GM12878 (cell line): Measurements from ENCODE around the gene PET117. TPM values are rescaled to one million over a fixed set of nuclear protein-coding genes. Genes with fewer than 3 reads are reported as not detected.
"Not testable (repeated sequence)": the region's sequence is repeated elsewhere in the genome, so short reads cannot be mapped to it uniquely, and the experiment has no call there.

ENCODE experiments used
- ATAC-seq: fragments of 200-7000 bp; cut with Tn5 transposase; 3 replicates; pipeline ENCODE4 v1.9.1; 2020; ENCODE audit warnings: mild to moderate bottlenecking, moderate library complexity
- BruUV-seq: library from RNA; stranded (reverse); fragments of 400-500 nt; replicated peaks from 2 replicates; lab custom pipeline; 2021; lab: Mats Ljungman, UMichigan
- CTCF ChIA-PET: fragments of 300-600 bp; sonication (Branson Sonifier 250); formaldehyde crosslinking; extraction: SDS; loops from one replicate; lab custom pipeline; 2021; ENCODE audit warnings: inconsistent platforms; lab: Yijun Ruan, JAX
- POLR2A ChIA-PET: fragments of 350-600 bp; formaldehyde crosslinking; extraction: SDS; loops from one replicate; lab custom pipeline; 2021; ENCODE audit warnings: inconsistent platforms; lab: Charles Lee
- RAD21 ChIA-PET: fragments of 300-600 bp; sonication (Branson Sonifier 250); formaldehyde crosslinking; loops from one replicate; lab custom pipeline; 2023; ENCODE audit warnings: antibody characterized with exemption; ENCODE audit not compliant: unreplicated experiment; lab: Charles Lee
- SMC1A ChIA-PET: fragments of 300-600 bp; sonication (Branson Sonifier 250); formaldehyde crosslinking; loops from one replicate; lab custom pipeline; 2023; ENCODE audit not compliant: unreplicated experiment, uncharacterized antibody; lab: Charles Lee
- DNase-seq: peaks from one replicate; pipeline ENCODE4 v3.0.0-alpha.2; 2011; ENCODE audit warnings: low read depth, low spot score
- FAIRE-seq: peaks from 3 replicates; lab custom pipeline; 2011; peaks lifted over from hg19 to GRCh38; lab: Jason Lieb, UNC
- H2AFZ ChIP-seq: 2 replicates; pipeline ENCODE4 v1.6.0; 2011; ENCODE audit warnings: low read depth, low read length, control low read depth; ENCODE audit not compliant: control insufficient read depth
- H3K27ac ChIP-seq: 2 replicates; pipeline ENCODE4 v1.5.1; 2011; ENCODE audit warnings: control low read depth; ENCODE audit not compliant: control insufficient read depth, insufficient read depth
- H3K27me3 ChIP-seq, 2 experiments: replicated peaks in 1 of 2; 2 replicates each; pipeline versions ENCODE4 v1.6.0 to v1.6.1; 2011; ENCODE audit warnings: low read length in 1 of 2; ENCODE audit not compliant: control insufficient read depth in 2 of 2, insufficient read depth in 2 of 2
- H3K36me3 ChIP-seq, 2 experiments: 2 replicates each; pipeline ENCODE4 v1.5.1; 2011; ENCODE audit warnings: low read length in 1 of 2; ENCODE audit not compliant: control insufficient read depth in 2 of 2, insufficient read depth in 2 of 2
- H3K4me1 ChIP-seq: 2 replicates; pipeline ENCODE4 v1.6.1; 2011; ENCODE audit warnings: mild to moderate bottlenecking, low read length, moderate library complexity, mixed read lengths; ENCODE audit not compliant: control insufficient read depth, insufficient read depth
- H3K4me2 ChIP-seq: 2 replicates; pipeline ENCODE4 v1.6.0; 2011; ENCODE audit warnings: control low read depth; ENCODE audit not compliant: control insufficient read depth, insufficient read depth
- H3K4me3 ChIP-seq: fragments of 200-600 bp; sonication (generic); 2 replicates; pipeline ENCODE4 v1.5.1; 2016
- H3K79me2 ChIP-seq: 2 replicates; pipeline ENCODE4 v1.6.0; 2011; ENCODE audit warnings: low read length; ENCODE audit not compliant: control insufficient read depth, insufficient read depth
- H3K9ac ChIP-seq: 2 replicates; pipeline ENCODE4 v1.8.0; 2011; ENCODE audit warnings: low read length, control low read depth, mixed read lengths; ENCODE audit not compliant: control insufficient read depth, insufficient read depth
- H3K9me3 ChIP-seq: replicated peaks from 3 replicates; pipeline ENCODE4 v1.5.1; 2011; ENCODE audit warnings: mild to moderate bottlenecking, low read length; ENCODE audit not compliant: control insufficient read depth, insufficient read depth
- H4K20me1 ChIP-seq: 2 replicates; pipeline ENCODE4 v1.6.0; 2011; ENCODE audit not compliant: control insufficient read depth, insufficient read depth
- BACH1 ChIP-seq: fragments of 450-650 bp; IDR thresholded peaks from 2 replicates; pipeline ENCODE4 v1.6.1; 2017; ENCODE audit warnings: mild to moderate bottlenecking, borderline replicate concordance
- CUX1 ChIP-seq: IDR thresholded peaks from 2 replicates; pipeline ENCODE4 v1.6.1; 2012; ENCODE audit warnings: improper control_type of control experiment, low read depth, low read length; ENCODE audit not compliant: insufficient replicate concordance
- RCOR1 ChIP-seq: conservative IDR thresholded peaks from 2 replicates; pipeline ENCODE4 v1.6.1; 2012; ENCODE audit warnings: low read depth, low read length, improper control_type of control experiment
- RELA ChIP-seq: fragments of 450-650 bp; IDR thresholded peaks from 2 replicates; pipeline ENCODE4 v1.8.0; 2014; ENCODE audit warnings: borderline replicate concordance; ENCODE audit not compliant: partially characterized antibody
- WGBS: methylation state at CpG from one replicate; pipeline ENCODE4 v1.1.6; 2016; ENCODE audit warnings: low lambda C conversion rate; ENCODE audit not compliant: insufficient replicate concordance, insufficient coverage; ENCODE audit errors: missing lambda C conversion rate; 5-methylcytosine and 5-hydroxymethylcytosine counted together
- in situ Hi-C: fragments of 300-500 bp; cut with MboI; formaldehyde crosslinking; loops from 9 replicates; pipeline ENCODE4 v1.14.3; 2018; ENCODE audit warnings: mixed read lengths
- intact Hi-C: fragments of 100-400 bp; cut with micrococcal nuclease; formaldehyde crosslinking; loops from one replicate; pipeline ENCODE4 v1.14.2; 2022; ENCODE audit not compliant: unreplicated experiment
- polyA plus RNA-seq, 11 experiments: library from polyadenylated mRNA; depleted of rRNA in 4 of 11; unstranded in 6 of 11; stranded (reverse) in 5 of 11; fragments of >200 nt; fragmentation: Nextera tagmentation in 4 of 11; fragmentation: Illumina TruSeq in 1 of 11; extraction: Ambion mirVana in 4 of 11; extraction: Trizol in 1 of 11; gene quantifications; 1 replicate in 1 of 11; 2 replicates in 10 of 11; pipeline versions ENCODE4 v1.2.1 to v1.2.3, GENCODE V29; 2011 to 2016; ENCODE audit warnings: inconsistent platforms in 2 of 11, missing spikeins in 2 of 11, low read depth in 1 of 11
- total RNA-seq, 4 experiments: library from RNA; depleted of rRNA in 3 of 4; stranded (reverse); fragments of >200 nt in 3 of 4; fragmentation: Illumina TruSeq in 1 of 4; extraction: Trizol in 1 of 4; gene quantifications; 2 replicates each; pipeline versions ENCODE4 v1.2.1 to v1.2.3, GENCODE V29; 2013 to 2021

The PET117 gene
- total and polyA plus RNA-seq, 10 of the 15 experiments (the other 5 are each of a cell fraction or from before 2014, with no cell fraction given) = 6.0 to 20.6 (median 11.8) TPM

DNA sequence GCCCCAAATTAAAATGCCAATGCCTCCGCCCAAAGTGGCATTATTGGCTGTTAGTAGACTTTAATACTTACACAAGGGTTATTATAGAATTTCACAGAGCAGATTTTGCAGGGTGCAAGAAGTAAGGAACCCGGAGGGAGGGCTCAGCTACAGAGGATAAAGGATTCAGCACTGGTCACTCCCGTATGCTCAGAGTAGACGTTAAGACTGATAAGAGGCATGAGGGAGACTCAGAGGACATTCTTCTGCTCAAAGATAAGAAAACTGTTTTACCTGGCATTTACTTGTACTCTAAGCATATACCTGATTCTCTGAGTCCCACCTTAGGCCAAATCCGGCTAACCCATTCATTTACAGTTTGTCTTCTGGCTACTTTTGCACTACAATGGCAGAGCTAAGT lies 43.5 kb upstream of the PET117 start:
- SMC1A ChIA-PET = no interaction called here
- DNase-seq (no peak), FAIRE-seq (no peak), ATAC-seq (no peak)
- Histone ChIP-seq H4K20me1 (no peaks in the 10 kb centered on the region), H3K79me2 (no peaks in the 10 kb centered on the region), H3K9ac (no peak overlapping the region), H3K27ac (no peak overlapping the region), H3K36me3 (no peaks in the 10 kb centered on the region), H3K27me3 (no peaks in the 10 kb centered on the region; a peak in 1 of 4 replicates), H3K4me1 (no peaks in the 10 kb centered on the region), H3K4me2 (no peak overlapping the region), H3K9me3 (no peaks in the 10 kb centered on the region), H2AFZ (no peak overlapping the region), H3K4me3 (no peak overlapping the region)
- in situ Hi-C loops = no loop called here
- POLR2A ChIA-PET = no interaction called here
- TF ChIP-seq RCOR1 (no peak), BACH1 (no peak), RELA (no peak), CUX1 (no peak)
- RAD21 ChIA-PET = no interaction called here
- CTCF ChIA-PET = no interaction called here
- 43% methylated on average over 5 of the region's 5 CpGs for WGBS
- intact Hi-C loops = no loop called here
- no TSS peak for BruUV-seq

- SMC1A ChIA-PET, intact Hi-C loops, BruUV-seq, H3K4me1 ChIP-seq, RAD21 ChIA-PET, H3K27ac ChIP-seq, POLR2A ChIA-PET, H2AFZ ChIP-seq, H3K9ac ChIP-seq, ATAC-seq, H3K27me3 ChIP-seq, H3K4me2 ChIP-seq, FAIRE-seq, CTCF ChIA-PET, in situ Hi-C loops, H3K79me2 ChIP-seq, H3K4me3 ChIP-seq, DNase-seq, H3K9me3 ChIP-seq, H4K20me1 ChIP-seq, H3K36me3 ChIP-seq: not testable (repeated sequence)
- 69% methylated on average over 11 of the region's 11 CpGs for WGBS
Observed at GRCh38 chr20:18100569-18100968, 37.1 kb upstream of the PET117 start.
